HTR-8/SVneo (cell line): ENCODE measurements around the gene PPFIBP2.
"Not testable (repeated sequence)": the region's sequence is repeated elsewhere in the genome, so short reads cannot be mapped to it uniquely, and the experiment has no call there.

ENCODE experiments used
- DNase-seq: peaks from one replicate; pipeline ENCODE4 v3.0.0; 2011; ENCODE audit warnings: low spot score, mixed read lengths; ENCODE audit not compliant: insufficient read length
- FAIRE-seq: peaks from 2 replicates; lab custom pipeline; 2011; peaks lifted over from hg19 to GRCh38; lab: Jason Lieb, UNC

The PPFIBP2 gene

DNA sequence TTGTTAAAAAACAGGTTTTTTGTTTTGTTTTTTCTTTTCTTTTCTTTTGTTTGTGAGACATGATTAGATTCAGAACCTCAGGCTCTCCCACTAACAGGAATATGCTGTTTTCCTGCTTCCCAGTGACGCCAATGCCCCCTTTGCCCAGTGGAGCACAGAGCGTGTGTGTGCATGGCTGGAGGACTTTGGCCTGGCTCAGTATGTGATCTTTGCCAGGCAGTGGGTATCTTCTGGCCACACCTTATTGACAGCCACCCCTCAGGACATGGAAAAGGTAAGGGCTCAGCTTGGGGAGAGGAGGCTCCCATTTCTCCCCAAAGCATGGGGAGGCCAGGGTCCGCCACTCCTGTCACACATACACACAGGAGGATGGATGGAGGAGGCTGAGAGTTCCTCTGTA lies 134.5 kb downstream of the PPFIBP2 start:
- DNase-seq, result no peak
- FAIRE-seq, result no peak

GRCh38 chr11:7651140-7651551 lies 137.3 kb downstream of the PPFIBP2 start:
- DNase-seq (no peak), FAIRE-seq (no peak)

DNA sequence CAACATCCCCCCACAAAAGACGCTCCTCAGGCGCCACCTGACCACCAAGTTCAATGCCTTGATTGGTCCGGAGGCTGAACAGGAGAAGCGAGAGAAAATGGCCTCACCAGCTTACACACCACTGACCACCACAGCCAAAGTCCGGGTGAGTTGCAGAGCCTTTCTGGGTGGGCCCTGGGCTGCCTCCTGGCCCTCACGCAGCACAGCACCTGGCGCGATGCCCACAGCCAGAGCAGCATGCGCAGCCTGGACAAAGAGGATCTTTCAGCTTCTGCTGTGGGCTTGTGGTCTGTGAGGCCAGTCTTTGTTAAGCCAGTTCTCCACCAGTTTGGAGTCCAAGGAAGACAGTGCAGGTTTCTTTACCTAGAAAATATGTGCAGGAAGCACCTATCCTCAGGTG lies 137.9 kb downstream of the PPFIBP2 start:
- FAIRE-seq, result no peak
- DNase-seq, result no peak

DNA sequence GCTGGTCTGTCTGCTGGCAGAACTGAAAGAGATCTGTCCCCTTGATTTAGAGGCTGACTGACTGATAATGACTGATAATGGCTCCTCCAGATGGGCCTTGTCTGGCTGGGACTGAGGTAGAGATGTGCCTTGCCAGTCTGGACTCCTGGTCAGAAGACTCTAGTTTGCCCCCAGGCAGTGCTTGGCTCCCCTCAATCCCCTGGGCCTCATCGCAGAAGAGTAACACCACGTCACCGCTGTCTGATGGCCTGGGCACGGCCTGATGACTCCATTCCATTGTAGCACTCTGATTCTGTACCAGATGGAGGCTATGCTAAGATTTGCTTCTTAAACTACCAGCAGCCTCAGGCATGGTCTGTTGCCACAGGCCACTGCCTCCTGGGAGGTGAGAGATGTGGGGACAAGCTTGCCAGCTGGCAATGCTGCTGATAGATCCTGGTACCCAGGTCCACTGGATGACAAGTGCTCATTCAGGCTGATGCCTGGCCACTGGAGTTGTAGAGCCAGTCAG lies 140.5 kb downstream of the PPFIBP2 start:
- FAIRE-seq (no peak), DNase-seq (no peak)

- DNase-seq (no peak), FAIRE-seq (no peak)
Observed at GRCh38 chr11:7655253-7656217, 141.7 kb downstream of the PPFIBP2 start.

GRCh38 chr11:7656704-7657103 lies 142.9 kb downstream of the PPFIBP2 start:
- FAIRE-seq, result no peak

DNA sequence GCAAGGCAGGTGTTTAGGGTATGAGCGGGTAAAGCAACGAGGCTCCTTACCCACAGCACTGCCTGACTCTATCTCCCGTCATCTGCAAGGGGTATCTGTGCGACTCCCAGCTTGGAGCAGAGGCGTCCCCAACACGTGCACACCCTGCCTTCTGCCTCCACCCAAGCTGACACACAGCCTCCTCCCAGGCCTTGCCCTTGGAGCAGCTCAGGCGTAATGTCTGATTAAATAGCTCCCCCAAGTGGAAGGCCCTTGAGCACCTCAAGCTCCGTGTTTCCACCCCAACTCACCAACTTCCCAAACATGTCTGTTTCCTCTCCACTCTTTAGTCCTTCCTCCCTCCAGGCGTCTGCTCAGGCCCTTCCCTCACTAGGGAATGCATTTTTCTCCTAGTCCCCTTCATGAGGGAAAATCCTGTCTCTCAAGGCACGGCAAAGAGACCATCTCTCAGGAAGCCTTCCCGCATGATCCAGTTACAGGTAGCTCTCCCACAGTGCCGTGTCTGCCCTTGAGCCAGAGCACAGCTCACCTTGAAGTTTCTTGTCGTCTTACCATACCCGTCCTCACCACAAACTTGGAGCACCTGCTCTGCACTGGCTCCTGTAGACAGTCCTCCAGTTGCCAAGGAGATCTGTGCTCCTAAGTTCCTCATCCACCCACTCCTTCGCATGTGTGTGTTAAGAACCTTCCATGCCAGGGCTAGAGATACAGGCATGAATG lies 143.7 kb downstream of the PPFIBP2 start:
- DNase-seq (peak; percentile 61), FAIRE-seq (no peak)

More at GRCh38 chr11:7656704-7657103, 142.9 kb downstream of the PPFIBP2 start:
- DNase-seq, result no peak

DNA sequence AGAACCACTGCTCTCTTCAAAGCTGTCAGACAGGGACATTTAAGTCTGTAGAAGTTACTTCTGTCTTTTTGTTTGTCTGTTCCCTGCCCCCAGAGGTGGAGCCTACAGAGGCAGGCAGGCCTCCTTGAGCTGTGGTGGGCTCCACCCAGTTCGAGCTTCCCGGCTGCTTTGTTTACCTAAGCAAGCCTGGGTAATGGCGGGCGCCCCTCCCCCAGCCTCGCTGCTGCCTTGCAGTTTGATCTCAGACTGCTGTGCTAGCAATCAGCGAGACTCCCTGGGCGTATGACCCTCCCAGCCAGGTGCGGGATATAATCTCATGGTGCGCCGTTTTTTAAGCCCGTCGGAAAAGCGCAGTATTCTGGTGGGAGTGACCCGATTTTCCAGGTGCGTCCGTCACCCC lies 149.7 kb downstream of the PPFIBP2 start:
- not testable (repeated sequence) for DNase-seq, FAIRE-seq

DNA sequence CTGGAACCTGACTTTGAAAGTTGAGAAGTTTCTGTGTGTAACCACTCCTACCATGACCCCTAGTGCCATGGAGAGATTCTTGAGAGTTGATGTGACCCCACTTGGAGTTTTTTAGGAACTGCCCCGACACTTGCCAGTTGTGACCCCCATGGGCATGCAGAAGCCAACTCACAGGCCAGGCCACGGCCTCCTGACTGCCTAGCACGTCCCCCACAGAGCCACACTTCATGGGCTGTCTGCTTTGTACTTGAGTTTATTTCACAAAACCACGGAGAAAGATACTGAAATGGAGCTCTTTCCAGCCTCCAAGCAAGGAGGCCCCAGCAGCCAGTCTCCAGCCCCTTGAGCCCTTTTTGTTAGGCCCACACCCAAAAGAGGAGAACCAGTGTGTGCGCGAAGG lies 151.1 kb downstream of the PPFIBP2 start:
- no peak for FAIRE-seq
- DNase-seq, result no peak

DNA sequence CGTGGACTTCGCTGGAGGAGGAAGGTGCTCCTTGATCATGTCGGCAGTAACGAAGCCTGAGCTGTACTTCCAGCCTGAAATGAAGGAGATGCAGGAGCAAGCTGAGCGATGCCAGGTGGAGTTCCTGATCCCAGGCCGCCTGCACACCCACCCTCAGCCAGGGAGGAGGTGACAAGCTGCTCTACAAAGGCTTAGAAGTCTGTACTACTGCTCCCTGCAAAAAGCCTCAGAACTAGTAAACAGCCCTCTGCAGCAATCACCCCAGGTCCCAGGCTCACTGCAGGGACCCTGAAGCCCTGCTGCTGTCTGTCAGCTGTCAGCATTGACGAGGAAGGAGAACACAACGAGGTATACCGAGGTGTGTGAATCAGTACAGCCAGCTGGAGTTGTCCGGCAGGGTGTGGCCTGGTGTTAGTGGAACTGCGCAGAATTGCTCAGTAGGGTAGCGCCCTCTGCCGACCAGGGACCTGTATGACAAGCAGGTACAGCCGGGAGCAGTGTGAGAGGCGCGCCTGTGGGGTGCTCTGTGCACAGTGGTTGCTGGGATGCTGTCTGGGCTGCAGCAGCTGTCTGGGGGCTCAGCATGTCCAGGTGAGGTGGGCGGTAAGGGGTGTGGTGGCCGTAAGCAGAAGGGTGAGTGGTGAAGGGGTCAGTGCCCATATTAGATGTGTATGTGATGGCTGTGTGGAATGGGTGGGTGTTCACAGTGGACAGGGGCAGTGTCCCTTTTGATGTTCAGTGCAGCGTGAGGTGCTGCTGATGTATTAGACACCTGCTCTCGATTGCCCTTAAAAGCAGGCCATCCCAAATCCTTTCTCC lies 151.9 kb downstream of the PPFIBP2 start:
- FAIRE-seq, result peak; percentile 90
- peak; percentile 84 for DNase-seq

DNA sequence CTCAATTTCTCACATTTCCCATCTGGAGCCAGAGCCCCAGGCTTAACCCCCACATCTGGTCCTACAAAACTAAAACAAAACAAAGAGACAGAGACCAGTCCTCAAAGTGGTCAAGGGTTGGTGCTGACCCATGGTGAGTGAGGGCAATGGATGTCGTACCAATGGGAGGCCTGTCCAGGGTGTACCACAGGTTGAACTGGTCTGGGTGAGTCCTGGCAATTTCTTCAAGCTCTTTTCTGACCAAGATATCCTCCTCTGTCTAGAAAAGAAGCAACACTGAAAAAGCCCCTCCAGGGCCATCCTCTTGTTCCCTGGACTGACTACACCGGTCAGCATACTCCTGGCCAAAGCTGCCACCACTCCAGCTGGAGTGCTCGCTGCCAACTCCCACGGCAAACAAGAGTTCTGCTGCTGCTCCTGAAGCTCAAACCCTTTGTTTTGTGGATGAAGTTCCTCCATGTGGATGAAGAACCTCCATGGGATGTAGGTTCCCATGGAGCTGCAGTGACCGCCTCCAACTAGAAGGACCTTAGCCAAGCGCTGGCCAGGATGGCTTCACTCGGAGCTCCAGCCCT lies 152.6 kb downstream of the PPFIBP2 start:
- no peak for FAIRE-seq
- DNase-seq, result no peak

GRCh38 chr11:7667460-7667859 lies 153.7 kb downstream of the PPFIBP2 start:
- FAIRE-seq (no peak), DNase-seq (no peak)

DNA sequence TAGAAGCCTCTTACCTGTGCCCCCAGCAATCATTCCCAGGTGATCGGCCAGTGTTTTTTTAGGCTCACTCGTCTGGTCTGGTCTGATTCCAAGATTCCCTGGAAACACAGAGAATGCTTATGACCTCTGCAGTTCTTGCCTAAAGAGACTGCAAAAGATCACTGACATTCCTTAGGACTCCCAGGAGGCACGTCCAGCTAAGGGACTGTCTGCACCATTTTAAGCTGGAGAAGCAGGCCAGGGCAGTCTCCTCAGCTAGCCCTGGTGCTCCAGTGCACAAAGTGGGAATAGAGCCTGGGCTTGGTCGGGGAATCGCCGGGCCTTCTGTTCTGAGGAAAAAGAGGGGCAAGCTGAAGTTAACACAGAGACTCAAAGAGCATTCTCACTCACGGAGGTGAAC lies 154.7 kb downstream of the PPFIBP2 start:
- FAIRE-seq, result no peak
- DNase-seq, result no peak

- no peak for DNase-seq
- no peak for FAIRE-seq
Observed at GRCh38 chr11:7668911-7669310, 155.1 kb downstream of the PPFIBP2 start.

DNA sequence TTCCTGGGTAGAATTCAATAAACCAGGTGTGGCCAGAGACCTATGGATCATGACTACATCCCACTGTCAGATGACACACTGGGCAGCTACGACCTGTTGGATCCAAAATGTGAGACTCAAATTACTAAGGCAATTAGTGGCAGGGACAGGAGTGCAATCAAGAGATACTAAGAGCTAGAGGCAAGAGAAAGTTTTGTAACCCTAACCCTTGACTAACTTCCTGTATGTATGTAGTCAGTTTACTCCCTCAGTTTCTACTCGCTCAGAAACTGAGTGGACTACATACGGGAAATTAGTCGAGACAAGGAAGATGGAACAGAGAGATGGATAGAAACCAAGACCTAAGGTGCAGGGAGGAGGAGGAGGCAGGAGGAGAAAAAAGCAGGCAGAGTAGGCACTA lies 156.8 kb downstream of the PPFIBP2 start:
- DNase-seq (no peak), FAIRE-seq (no peak)

DNA sequence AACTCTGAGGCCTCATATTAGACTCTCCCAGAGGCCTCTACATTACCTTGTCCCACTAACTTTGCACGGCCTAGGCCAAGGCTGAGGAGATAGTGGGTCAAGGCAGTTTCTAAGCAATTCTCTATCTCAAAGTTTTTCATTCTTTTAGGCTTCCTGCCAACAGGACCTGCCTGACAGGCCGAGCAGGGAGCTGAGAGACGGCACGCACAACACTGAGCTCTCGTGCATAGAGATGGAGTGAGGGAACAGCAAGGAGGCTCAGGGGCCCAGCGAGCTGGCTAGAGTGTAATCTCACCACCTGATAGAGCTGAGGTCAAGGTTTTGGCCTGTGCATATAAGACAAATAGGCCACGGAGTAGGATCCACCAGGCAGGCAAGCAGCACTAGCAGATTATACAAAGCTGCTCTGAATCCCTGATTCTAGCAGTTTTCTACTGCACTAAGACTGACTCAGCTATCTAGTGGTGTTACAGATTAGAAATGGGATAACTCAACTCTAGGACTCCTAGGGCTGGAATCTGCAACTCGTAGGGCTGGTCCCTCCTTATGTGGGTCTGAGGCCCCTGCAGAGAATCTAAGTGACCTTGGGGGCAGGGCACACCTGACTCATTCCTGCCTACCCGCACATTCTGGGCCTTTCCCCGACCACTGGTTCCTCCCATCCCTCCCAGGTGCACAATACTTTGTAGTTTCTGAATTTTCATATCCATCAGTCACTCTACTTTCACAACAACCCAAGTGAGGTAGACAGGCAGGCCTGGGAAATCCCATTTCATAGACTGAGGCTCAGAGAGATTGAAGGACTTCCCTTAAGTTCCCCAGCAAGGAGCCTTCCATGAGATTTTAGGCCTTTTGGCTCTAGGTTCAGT lies 157.8 kb downstream of the PPFIBP2 start:
- FAIRE-seq (no peak), DNase-seq (no peak)

GRCh38 chr11:7672276-7672959 lies 158.6 kb downstream of the PPFIBP2 start:
- no peak for FAIRE-seq
- DNase-seq, result no peak

- no peak for DNase-seq
- FAIRE-seq, result no peak
Observed at GRCh38 chr11:7672960-7673723, 159.3 kb downstream of the PPFIBP2 start, which contains the start of gene CYB5R2. TSS of gene CYB5R2 (minus strand) at chr11:7673500. CDS start at chr11:7672825, 675 bp downstream.
